ENCODE data around the gene BUB1. TPM values are rescaled to one million over a fixed set of nuclear protein-coding genes. Genes with fewer than 3 reads are reported as not detected.

The BUB1 gene
- total and polyA plus RNA-seq, 9 of the 15 experiments (the other 6 are each of a cell fraction or from before 2014, with no cell fraction given): 73.4 to 247 (median 118) TPM

DNA sequence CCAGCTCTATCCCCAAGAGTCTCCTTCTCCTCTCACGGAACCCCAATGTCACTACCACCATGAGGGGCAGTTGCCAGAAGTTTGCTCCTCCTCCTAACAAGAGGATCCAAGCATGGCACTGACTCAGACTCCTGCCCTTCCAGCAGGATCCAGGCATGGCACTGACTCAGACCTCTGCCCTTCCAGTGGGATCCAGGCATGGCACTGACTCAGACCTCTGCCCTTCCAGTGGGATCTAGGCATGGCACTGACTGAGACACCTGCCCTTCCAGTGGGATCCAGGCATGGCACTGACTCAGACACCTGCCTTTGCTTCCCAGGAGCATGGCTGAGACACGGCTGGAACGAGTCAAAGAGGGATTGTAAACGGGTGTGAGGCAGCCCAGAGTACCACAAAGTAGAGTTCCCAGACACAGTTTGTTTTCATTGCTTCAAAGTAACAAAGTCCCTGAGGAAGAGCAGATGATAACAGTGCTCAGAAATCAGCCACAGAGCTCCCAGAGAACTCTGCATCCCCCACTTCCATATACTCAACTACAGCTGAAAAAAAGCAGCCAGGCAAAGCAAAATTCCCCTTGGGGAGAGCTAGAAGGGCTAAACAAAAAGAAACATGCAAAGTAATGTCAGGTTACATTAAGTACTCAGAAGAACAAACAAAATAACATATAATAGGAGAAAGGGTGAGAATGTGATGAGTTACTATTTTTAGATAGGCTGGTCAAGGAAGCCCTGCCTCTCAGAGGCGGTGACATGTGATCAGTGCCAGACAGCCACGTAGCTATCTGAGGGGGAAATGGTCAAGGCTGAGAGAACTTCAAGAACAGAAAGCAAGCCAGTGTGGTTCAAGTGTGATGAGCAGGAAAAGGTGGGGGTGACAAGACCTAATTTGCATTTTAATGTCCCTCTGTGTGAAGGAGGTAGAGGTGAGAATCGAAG is 3.0 kb downstream of the BUB1 start (continued):
- TF ChIP-seq, protein P1, sequence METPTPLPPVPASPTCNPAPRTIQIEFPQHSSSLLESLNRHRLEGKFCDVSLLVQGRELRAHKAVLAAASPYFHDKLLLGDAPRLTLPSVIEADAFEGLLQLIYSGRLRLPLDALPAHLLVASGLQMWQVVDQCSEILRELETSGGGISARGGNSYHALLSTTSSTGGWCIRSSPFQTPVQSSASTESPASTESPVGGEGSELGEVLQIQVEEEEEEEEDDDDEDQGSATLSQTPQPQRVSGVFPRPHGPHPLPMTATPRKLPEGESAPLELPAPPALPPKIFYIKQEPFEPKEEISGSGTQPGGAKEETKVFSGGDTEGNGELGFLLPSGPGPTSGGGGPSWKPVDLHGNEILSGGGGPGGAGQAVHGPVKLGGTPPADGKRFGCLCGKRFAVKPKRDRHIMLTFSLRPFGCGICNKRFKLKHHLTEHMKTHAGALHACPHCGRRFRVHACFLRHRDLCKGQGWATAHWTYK (CRISPR knock-in tag; IDR thresholded peaks at IDR 0.05): 0 out of 2 replicates have a peak, but pooled peaks have one; percentile 28
- TF ChIP-seq MEF2D (tag; conservative IDR thresholded peaks at IDR 0.05; ENCODE audit: low read depth) (peak; percentile 87), ZNF316 (IDR thresholded peaks at IDR 0.05) (no peak), POLR2B (IDR thresholded peaks at IDR 0.05; ENCODE audit: low read depth, partially characterized antibody) (peak; percentile 33), POLR2A (conservative IDR thresholded peaks at IDR 0.05) (0 out of 2 replicates have a peak, but pooled peaks have one; percentile 34), MEIS2 (IDR thresholded peaks at IDR 0.05; ENCODE audit: partially characterized antibody) (peak; percentile 4), HDAC1 (IDR thresholded peaks at IDR 0.05) (0 out of 4 replicates have a peak, but pooled peaks of 1 of the 2 experiments have one; percentile 7), GABPB2 (CRISPR knock-in tag; conservative IDR thresholded peaks at IDR 0.05) (no peak), EP400 (IDR thresholded peaks at IDR 0.05) (0 out of 2 replicates have a peak, but pooled peaks have one; percentile 19), BDP1 (IDR thresholded peaks at IDR 0.05; ENCODE audit: insufficient read depth, insufficient read length) (no peak)
- TF ChIP-seq, protein P2, sequence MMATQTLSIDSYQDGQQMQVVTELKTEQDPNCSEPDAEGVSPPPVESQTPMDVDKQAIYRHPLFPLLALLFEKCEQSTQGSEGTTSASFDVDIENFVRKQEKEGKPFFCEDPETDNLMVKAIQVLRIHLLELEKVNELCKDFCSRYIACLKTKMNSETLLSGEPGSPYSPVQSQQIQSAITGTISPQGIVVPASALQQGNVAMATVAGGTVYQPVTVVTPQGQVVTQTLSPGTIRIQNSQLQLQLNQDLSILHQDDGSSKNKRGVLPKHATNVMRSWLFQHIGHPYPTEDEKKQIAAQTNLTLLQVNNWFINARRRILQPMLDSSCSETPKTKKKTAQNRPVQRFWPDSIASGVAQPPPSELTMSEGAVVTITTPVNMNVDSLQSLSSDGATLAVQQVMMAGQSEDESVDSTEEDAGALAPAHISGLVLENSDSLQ (IDR thresholded peaks at IDR 0.05): peak; percentile 58; the same call in 1 of the 2 replicates
- TF ChIP-seq, protein P3, sequence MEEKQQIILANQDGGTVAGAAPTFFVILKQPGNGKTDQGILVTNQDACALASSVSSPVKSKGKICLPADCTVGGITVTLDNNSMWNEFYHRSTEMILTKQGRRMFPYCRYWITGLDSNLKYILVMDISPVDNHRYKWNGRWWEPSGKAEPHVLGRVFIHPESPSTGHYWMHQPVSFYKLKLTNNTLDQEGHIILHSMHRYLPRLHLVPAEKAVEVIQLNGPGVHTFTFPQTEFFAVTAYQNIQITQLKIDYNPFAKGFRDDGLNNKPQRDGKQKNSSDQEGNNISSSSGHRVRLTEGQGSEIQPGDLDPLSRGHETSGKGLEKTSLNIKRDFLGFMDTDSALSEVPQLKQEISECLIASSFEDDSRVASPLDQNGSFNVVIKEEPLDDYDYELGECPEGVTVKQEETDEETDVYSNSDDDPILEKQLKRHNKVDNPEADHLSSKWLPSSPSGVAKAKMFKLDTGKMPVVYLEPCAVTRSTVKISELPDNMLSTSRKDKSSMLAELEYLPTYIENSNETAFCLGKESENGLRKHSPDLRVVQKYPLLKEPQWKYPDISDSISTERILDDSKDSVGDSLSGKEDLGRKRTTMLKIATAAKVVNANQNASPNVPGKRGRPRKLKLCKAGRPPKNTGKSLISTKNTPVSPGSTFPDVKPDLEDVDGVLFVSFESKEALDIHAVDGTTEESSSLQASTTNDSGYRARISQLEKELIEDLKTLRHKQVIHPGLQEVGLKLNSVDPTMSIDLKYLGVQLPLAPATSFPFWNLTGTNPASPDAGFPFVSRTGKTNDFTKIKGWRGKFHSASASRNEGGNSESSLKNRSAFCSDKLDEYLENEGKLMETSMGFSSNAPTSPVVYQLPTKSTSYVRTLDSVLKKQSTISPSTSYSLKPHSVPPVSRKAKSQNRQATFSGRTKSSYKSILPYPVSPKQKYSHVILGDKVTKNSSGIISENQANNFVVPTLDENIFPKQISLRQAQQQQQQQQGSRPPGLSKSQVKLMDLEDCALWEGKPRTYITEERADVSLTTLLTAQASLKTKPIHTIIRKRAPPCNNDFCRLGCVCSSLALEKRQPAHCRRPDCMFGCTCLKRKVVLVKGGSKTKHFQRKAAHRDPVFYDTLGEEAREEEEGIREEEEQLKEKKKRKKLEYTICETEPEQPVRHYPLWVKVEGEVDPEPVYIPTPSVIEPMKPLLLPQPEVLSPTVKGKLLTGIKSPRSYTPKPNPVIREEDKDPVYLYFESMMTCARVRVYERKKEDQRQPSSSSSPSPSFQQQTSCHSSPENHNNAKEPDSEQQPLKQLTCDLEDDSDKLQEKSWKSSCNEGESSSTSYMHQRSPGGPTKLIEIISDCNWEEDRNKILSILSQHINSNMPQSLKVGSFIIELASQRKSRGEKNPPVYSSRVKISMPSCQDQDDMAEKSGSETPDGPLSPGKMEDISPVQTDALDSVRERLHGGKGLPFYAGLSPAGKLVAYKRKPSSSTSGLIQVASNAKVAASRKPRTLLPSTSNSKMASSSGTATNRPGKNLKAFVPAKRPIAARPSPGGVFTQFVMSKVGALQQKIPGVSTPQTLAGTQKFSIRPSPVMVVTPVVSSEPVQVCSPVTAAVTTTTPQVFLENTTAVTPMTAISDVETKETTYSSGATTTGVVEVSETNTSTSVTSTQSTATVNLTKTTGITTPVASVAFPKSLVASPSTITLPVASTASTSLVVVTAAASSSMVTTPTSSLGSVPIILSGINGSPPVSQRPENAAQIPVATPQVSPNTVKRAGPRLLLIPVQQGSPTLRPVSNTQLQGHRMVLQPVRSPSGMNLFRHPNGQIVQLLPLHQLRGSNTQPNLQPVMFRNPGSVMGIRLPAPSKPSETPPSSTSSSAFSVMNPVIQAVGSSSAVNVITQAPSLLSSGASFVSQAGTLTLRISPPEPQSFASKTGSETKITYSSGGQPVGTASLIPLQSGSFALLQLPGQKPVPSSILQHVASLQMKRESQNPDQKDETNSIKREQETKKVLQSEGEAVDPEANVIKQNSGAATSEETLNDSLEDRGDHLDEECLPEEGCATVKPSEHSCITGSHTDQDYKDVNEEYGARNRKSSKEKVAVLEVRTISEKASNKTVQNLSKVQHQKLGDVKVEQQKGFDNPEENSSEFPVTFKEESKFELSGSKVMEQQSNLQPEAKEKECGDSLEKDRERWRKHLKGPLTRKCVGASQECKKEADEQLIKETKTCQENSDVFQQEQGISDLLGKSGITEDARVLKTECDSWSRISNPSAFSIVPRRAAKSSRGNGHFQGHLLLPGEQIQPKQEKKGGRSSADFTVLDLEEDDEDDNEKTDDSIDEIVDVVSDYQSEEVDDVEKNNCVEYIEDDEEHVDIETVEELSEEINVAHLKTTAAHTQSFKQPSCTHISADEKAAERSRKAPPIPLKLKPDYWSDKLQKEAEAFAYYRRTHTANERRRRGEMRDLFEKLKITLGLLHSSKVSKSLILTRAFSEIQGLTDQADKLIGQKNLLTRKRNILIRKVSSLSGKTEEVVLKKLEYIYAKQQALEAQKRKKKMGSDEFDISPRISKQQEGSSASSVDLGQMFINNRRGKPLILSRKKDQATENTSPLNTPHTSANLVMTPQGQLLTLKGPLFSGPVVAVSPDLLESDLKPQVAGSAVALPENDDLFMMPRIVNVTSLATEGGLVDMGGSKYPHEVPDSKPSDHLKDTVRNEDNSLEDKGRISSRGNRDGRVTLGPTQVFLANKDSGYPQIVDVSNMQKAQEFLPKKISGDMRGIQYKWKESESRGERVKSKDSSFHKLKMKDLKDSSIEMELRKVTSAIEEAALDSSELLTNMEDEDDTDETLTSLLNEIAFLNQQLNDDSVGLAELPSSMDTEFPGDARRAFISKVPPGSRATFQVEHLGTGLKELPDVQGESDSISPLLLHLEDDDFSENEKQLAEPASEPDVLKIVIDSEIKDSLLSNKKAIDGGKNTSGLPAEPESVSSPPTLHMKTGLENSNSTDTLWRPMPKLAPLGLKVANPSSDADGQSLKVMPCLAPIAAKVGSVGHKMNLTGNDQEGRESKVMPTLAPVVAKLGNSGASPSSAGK (IDR thresholded peaks at IDR 0.05): peak; percentile 52
- TF ChIP-seq, protein P4, sequence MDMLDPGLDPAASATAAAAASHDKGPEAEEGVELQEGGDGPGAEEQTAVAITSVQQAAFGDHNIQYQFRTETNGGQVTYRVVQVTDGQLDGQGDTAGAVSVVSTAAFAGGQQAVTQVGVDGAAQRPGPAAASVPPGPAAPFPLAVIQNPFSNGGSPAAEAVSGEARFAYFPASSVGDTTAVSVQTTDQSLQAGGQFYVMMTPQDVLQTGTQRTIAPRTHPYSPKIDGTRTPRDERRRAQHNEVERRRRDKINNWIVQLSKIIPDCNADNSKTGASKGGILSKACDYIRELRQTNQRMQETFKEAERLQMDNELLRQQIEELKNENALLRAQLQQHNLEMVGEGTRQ (CRISPR knock-in tag; IDR thresholded peaks at IDR 0.05): peak; percentile 40

Data from K562 (cell line).